ENCODE data around the gene FZD10.

The FZD10 gene

GRCh38 chr12:130198026-130198662 is 35.9 kb downstream of the FZD10 start:
- no peak overlapping the region for H3K27ac ChIP-seq (ENCODE audit: low read depth, low read length)
- H3K27me3 ChIP-seq (ENCODE audit: insufficient read depth, low read length) = no peaks in the 10 kb centered on the region
- H3K4me3 ChIP-seq (ENCODE audit: low read depth, low read length) = no peak overlapping the region
- no peaks in the 10 kb centered on the region for H3K4me1 ChIP-seq (ENCODE audit: control insufficient read depth, insufficient read depth, low read length, unreplicated experiment)
- H3K36me3 ChIP-seq (ENCODE audit: insufficient read depth, low read length) = no peaks in the 10 kb centered on the region
- H3K79me2 ChIP-seq (ENCODE audit: control insufficient read depth, insufficient read depth, low read length, unreplicated experiment) = no peaks in the 10 kb centered on the region
- no peak overlapping the region for H2AFZ ChIP-seq (ENCODE audit: low read length, unreplicated experiment)

- Histone ChIP-seq H3K27ac (ENCODE audit: low read depth, low read length) (no peak overlapping the region), H3K79me2 (ENCODE audit: control insufficient read depth, insufficient read depth, low read length, unreplicated experiment) (no peaks in the 10 kb centered on the region), H3K4me3 (ENCODE audit: low read depth, low read length) (no peak overlapping the region), H3K27me3 (ENCODE audit: insufficient read depth, low read length) (no peaks in the 10 kb centered on the region), H3K36me3 (ENCODE audit: insufficient read depth, low read length) (no peaks in the 10 kb centered on the region), H3K4me1 (ENCODE audit: control insufficient read depth, insufficient read depth, low read length, unreplicated experiment) (no peaks in the 10 kb centered on the region), H2AFZ (ENCODE audit: low read length, unreplicated experiment) (no peak overlapping the region)
Measured at GRCh38 chr12:130198663-130199060, 36.4 kb downstream of the FZD10 start.

GRCh38 chr12:130199581-130200390 is 37.5 kb downstream of the FZD10 start:
- Histone ChIP-seq H3K27me3 (ENCODE audit: insufficient read depth, low read length) (no peaks in the 10 kb centered on the region), H2AFZ (ENCODE audit: low read length, unreplicated experiment) (no peak overlapping the region), H3K4me3 (ENCODE audit: low read depth, low read length) (no peak overlapping the region)

GRCh38 chr12:130200445-130200844 is 38.2 kb downstream of the FZD10 start:
- no peaks in the 10 kb centered on the region for H3K36me3 ChIP-seq (ENCODE audit: insufficient read depth, low read length)
- no peaks in the 10 kb centered on the region for H3K79me2 ChIP-seq (ENCODE audit: control insufficient read depth, insufficient read depth, low read length, unreplicated experiment)
- no peak overlapping the region for H3K27ac ChIP-seq (ENCODE audit: low read depth, low read length)
- H3K4me3 ChIP-seq (ENCODE audit: low read depth, low read length) = no peak overlapping the region
- no peaks in the 10 kb centered on the region for H3K4me1 ChIP-seq (ENCODE audit: control insufficient read depth, insufficient read depth, low read length, unreplicated experiment)
- no peaks in the 10 kb centered on the region for H3K27me3 ChIP-seq (ENCODE audit: insufficient read depth, low read length)
- no peak overlapping the region for H2AFZ ChIP-seq (ENCODE audit: low read length, unreplicated experiment)

More at GRCh38 chr12:130199581-130200390, 37.5 kb downstream of the FZD10 start:
- H3K36me3 ChIP-seq (ENCODE audit: insufficient read depth, low read length) = no peaks in the 10 kb centered on the region
- no peak overlapping the region for H3K27ac ChIP-seq (ENCODE audit: low read depth, low read length)
- H3K79me2 ChIP-seq (ENCODE audit: control insufficient read depth, insufficient read depth, low read length, unreplicated experiment) = no peaks in the 10 kb centered on the region
- H3K4me1 ChIP-seq (ENCODE audit: control insufficient read depth, insufficient read depth, low read length, unreplicated experiment) = no peaks in the 10 kb centered on the region

GRCh38 chr12:130201037-130201436 is 38.8 kb downstream of the FZD10 start:
- H3K27me3 ChIP-seq (ENCODE audit: insufficient read depth, low read length) = no peaks in the 10 kb centered on the region
- no peaks in the 10 kb centered on the region for H3K36me3 ChIP-seq (ENCODE audit: insufficient read depth, low read length)
- no peak overlapping the region for H3K27ac ChIP-seq (ENCODE audit: low read depth, low read length)
- no peaks in the 10 kb centered on the region for H3K79me2 ChIP-seq (ENCODE audit: control insufficient read depth, insufficient read depth, low read length, unreplicated experiment)
- H2AFZ ChIP-seq (ENCODE audit: low read length, unreplicated experiment) = no peak overlapping the region
- H3K4me3 ChIP-seq (ENCODE audit: low read depth, low read length) = no peak overlapping the region
- no peaks in the 10 kb centered on the region for H3K4me1 ChIP-seq (ENCODE audit: control insufficient read depth, insufficient read depth, low read length, unreplicated experiment)

- Histone ChIP-seq H3K27me3 (ENCODE audit: insufficient read depth, low read length) (no peaks in the 10 kb centered on the region), H3K36me3 (ENCODE audit: insufficient read depth, low read length) (no peaks in the 10 kb centered on the region), H3K79me2 (ENCODE audit: control insufficient read depth, insufficient read depth, low read length, unreplicated experiment) (no peaks in the 10 kb centered on the region), H3K4me1 (ENCODE audit: control insufficient read depth, insufficient read depth, low read length, unreplicated experiment) (no peaks in the 10 kb centered on the region), H3K4me3 (ENCODE audit: low read depth, low read length) (no peak overlapping the region), H2AFZ (ENCODE audit: low read length, unreplicated experiment) (no peak overlapping the region), H3K27ac (ENCODE audit: low read depth, low read length) (no peak overlapping the region)
Measured at GRCh38 chr12:130202201-130202600, 39.9 kb downstream of the FZD10 start.

GRCh38 chr12:130203151-130203550 is 40.9 kb downstream of the FZD10 start:
- Histone ChIP-seq H3K4me3 (ENCODE audit: low read depth, low read length) (no peak overlapping the region), H3K4me1 (ENCODE audit: control insufficient read depth, insufficient read depth, low read length, unreplicated experiment) (no peaks in the 10 kb centered on the region), H3K27me3 (ENCODE audit: insufficient read depth, low read length) (no peaks in the 10 kb centered on the region), H2AFZ (ENCODE audit: low read length, unreplicated experiment) (no peak overlapping the region), H3K27ac (ENCODE audit: low read depth, low read length) (no peak overlapping the region), H3K36me3 (ENCODE audit: insufficient read depth, low read length) (no peaks in the 10 kb centered on the region), H3K79me2 (ENCODE audit: control insufficient read depth, insufficient read depth, low read length, unreplicated experiment) (no peaks in the 10 kb centered on the region)

- Histone ChIP-seq H3K79me2 (ENCODE audit: control insufficient read depth, insufficient read depth, low read length, unreplicated experiment) (no peaks in the 10 kb centered on the region), H3K27ac (ENCODE audit: low read depth, low read length) (no peak overlapping the region), H2AFZ (ENCODE audit: low read length, unreplicated experiment) (no peak overlapping the region), H3K27me3 (ENCODE audit: insufficient read depth, low read length) (no peaks in the 10 kb centered on the region), H3K36me3 (ENCODE audit: insufficient read depth, low read length) (no peaks in the 10 kb centered on the region), H3K4me3 (ENCODE audit: low read depth, low read length) (no peak overlapping the region), H3K4me1 (ENCODE audit: control insufficient read depth, insufficient read depth, low read length, unreplicated experiment) (no peaks in the 10 kb centered on the region)
Measured at GRCh38 chr12:130204541-130204953, 42.3 kb downstream of the FZD10 start.

- Histone ChIP-seq H3K27me3 (ENCODE audit: insufficient read depth, low read length) (no peaks in the 10 kb centered on the region), H3K36me3 (ENCODE audit: insufficient read depth, low read length) (no peaks in the 10 kb centered on the region), H3K4me1 (ENCODE audit: control insufficient read depth, insufficient read depth, low read length, unreplicated experiment) (no peaks in the 10 kb centered on the region), H3K27ac (ENCODE audit: low read depth, low read length) (no peak overlapping the region), H3K4me3 (ENCODE audit: low read depth, low read length) (no peak overlapping the region), H2AFZ (ENCODE audit: low read length, unreplicated experiment) (no peak overlapping the region), H3K79me2 (ENCODE audit: control insufficient read depth, insufficient read depth, low read length, unreplicated experiment) (no peaks in the 10 kb centered on the region)
Measured at GRCh38 chr12:130205495-130205894, 43.2 kb downstream of the FZD10 start.

GRCh38 chr12:130212384-130212989 is 50.2 kb downstream of the FZD10 start:
- no peak overlapping the region for H3K4me3 ChIP-seq (ENCODE audit: low read depth, low read length)
- H3K79me2 ChIP-seq (ENCODE audit: control insufficient read depth, insufficient read depth, low read length, unreplicated experiment) = no peaks in the 10 kb centered on the region
- H3K4me1 ChIP-seq (ENCODE audit: control insufficient read depth, insufficient read depth, low read length, unreplicated experiment) = no peaks in the 10 kb centered on the region
- no peak overlapping the region for H3K27ac ChIP-seq (ENCODE audit: low read depth, low read length)
- H3K27me3 ChIP-seq (ENCODE audit: insufficient read depth, low read length) = no peaks in the 10 kb centered on the region
- no peaks in the 10 kb centered on the region for H3K36me3 ChIP-seq (ENCODE audit: insufficient read depth, low read length)
- no peak overlapping the region for H2AFZ ChIP-seq (ENCODE audit: low read length, unreplicated experiment)

- Histone ChIP-seq H3K27me3 (ENCODE audit: insufficient read depth, low read length) (no peaks in the 10 kb centered on the region), H3K79me2 (ENCODE audit: control insufficient read depth, insufficient read depth, low read length, unreplicated experiment) (no peaks in the 10 kb centered on the region), H3K4me1 (ENCODE audit: control insufficient read depth, insufficient read depth, low read length, unreplicated experiment) (no peaks in the 10 kb centered on the region), H3K27ac (ENCODE audit: low read depth, low read length) (no peak overlapping the region), H3K4me3 (ENCODE audit: low read depth, low read length) (no peak overlapping the region), H3K36me3 (ENCODE audit: insufficient read depth, low read length) (no peaks in the 10 kb centered on the region), H2AFZ (ENCODE audit: low read length, unreplicated experiment) (no peak overlapping the region)
Measured at GRCh38 chr12:130213249-130213648, 51.0 kb downstream of the FZD10 start.
